Mucosa of descending colon (tissue), 3 donors: ENCODE measurements around the gene LRRC53. TPM values are rescaled to one million over a fixed set of nuclear protein-coding genes. Genes with fewer than 3 reads are reported as not detected.

Source experiments
- ATAC-seq: fragments of 200-7000 bp; cut with Tn5 transposase; one replicate; pipeline ENCODE4 v1.9.1; 2020; ENCODE audit warnings: mild to moderate bottlenecking, moderate library complexity
- DNase-seq, 3 donors: peaks; one replicate each; pipeline ENCODE4 v3.0.0-alpha.2; 2020
- H3K36me3 ChIP-seq: fragments of 200-600 bp; one replicate; pipeline ENCODE4 v1.8.0; 2021; ENCODE audit warnings: low read depth, mild to moderate bottlenecking
- H3K4me1 ChIP-seq: fragments of 200-600 bp; one replicate; pipeline ENCODE4 v1.8.0; 2021; ENCODE audit warnings: low read depth, mild to moderate bottlenecking
- H3K4me3 ChIP-seq: fragments of 200-600 bp; one replicate; pipeline ENCODE4 v1.8.0; 2021; ENCODE audit warnings: mild to moderate bottlenecking
- H3K9me3 ChIP-seq: fragments of 200-600 bp; one replicate; pipeline ENCODE4 v1.8.0; 2021; ENCODE audit warnings: mild to moderate bottlenecking
- CTCF ChIP-seq: fragments of 200-600 bp; IDR thresholded peaks from one replicate; pipeline ENCODE4 v1.8.0; 2022; ENCODE audit warnings: antibody characterized with exemption, mild to moderate bottlenecking
- intact Hi-C, 2 donors: fragments of 100-400 bp; cut with DNase I in 1 of 2; cut with micrococcal nuclease in 1 of 2; formaldehyde crosslinking; loops; one replicate each; pipeline versions ENCODE4 v1.11.0 to v1.11.1; 2022; cut with DNase I, micrococcal nuclease
- total RNA-seq, 3 donors: library from RNA; stranded (reverse); fragmentation: NEBNext Ultra II Directional in 2 of 3; extraction: Animal tissue kit (Norgen Biotek cat#: 25700) in 2 of 3; gene quantifications; one replicate each; pipeline versions ENCODE4 v1.2.1 to v1.2.4, GENCODE V29; 2021 to 2023
- donor health status: DM: no; HTN: no; CAD: no; lungs with moderate emphysema.
- donor health status: DM: no; HTN: no; CAD: no.
- donor health status: DM: no; HTN: yes; CAD: no.

LRRC53 gene
- total RNA-seq, 3 donors from 2014 or later: not detected

GRCh38 chr1:74471470-74471869, 40.9 kb downstream of the LRRC53 start:
- no peaks in the 10 kb centered on the region for H3K4me1 ChIP-seq
- no peak for TF ChIP-seq CTCF
- intact Hi-C loops: no loop called here
- ATAC-seq (no peak), DNase-seq (no peak)
- no peak overlapping the region for H3K4me3 ChIP-seq
- H3K9me3 ChIP-seq: no peaks in the 10 kb centered on the region
- no peaks in the 10 kb centered on the region for H3K36me3 ChIP-seq

DNA sequence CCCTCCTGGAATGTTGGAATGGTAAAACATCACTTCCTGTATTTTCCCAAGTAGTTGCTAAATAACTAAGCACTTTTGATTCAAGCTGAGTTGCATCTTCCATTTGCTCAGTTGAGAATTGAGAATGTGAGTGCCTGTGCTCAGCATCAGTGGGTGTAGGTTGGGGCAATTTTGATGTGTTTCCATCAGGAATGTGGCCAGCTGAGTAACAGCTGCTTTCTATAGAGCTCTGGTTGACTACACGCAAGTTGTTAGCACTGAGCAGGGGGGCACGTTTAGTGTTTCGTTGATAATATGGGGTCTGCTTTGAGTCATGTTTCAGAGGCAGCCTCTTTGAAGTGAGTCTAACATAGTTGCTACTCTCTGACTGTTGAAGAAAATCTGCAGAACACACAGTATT, 41.5 kb downstream of the LRRC53 start:
- ATAC-seq (no peak), DNase-seq (no peak)
- no peak for TF ChIP-seq CTCF
- intact Hi-C loops: no loop called here
- Histone ChIP-seq H3K36me3 (no peaks in the 10 kb centered on the region), H3K4me3 (no peak overlapping the region), H3K9me3 (no peaks in the 10 kb centered on the region), H3K4me1 (no peaks in the 10 kb centered on the region)

DNA sequence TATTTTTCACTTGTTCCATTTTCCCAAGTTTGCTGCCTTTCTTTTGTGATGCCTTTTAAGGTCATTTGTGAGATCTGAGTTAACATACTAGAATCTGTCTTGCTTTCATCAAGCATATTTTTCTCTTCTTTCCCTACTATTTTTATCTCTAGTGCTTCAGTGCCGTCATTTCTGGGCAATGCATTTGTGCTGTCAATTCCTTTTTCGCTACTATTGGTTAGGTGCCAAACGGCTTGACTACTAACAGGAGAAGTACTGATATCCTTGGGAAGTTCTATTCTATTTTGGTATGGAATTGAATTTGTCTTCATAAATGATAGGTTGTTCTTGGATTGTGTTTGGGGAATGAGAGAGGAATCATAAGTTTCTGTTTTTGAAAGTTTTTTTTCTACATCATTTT, 42.2 kb downstream of the LRRC53 start:
- Histone ChIP-seq H3K9me3 (no peaks in the 10 kb centered on the region), H3K4me3 (no peak overlapping the region), H3K4me1 (no peaks in the 10 kb centered on the region), H3K36me3 (no peaks in the 10 kb centered on the region)
- no peak for ATAC-seq
- no peak for TF ChIP-seq CTCF
- intact Hi-C loops: no loop called here
- DNase-seq: no peak

DNA sequence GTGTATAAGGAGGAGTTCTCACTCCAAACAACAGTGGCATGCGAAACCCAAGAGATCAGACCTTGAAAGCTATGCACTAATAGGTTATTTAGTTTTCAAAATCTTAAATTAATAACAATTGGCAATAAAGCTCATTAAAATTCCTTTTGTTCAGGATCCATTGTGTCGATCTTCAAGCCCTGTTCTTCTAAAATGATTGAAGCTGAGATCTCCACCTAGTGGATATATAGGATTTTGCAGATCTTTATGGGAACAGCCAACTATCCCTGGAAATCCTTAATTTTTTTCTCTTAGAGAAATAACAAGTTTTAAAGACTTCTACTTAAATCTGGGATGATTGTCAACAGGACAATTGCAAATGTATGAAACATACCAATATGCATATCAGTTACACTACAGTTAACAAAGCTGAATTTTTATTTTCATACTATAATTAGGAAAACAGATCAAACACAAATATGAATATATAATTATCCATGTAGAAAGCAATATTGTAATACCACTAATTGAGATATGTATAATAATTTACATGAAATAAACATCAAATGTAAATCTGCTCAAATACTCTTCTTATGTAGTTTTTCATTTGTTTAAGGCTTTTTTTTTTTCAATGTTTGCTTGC, 43.3 kb downstream of the LRRC53 start:
- no peaks in the 10 kb centered on the region for H3K9me3 ChIP-seq
- intact Hi-C loops: no loop called here
- no peak for ATAC-seq
- no peak for TF ChIP-seq CTCF
- no peak for DNase-seq
- no peaks in the 10 kb centered on the region for H3K36me3 ChIP-seq
- H3K4me1 ChIP-seq: no peaks in the 10 kb centered on the region
- no peak overlapping the region for H3K4me3 ChIP-seq

DNA sequence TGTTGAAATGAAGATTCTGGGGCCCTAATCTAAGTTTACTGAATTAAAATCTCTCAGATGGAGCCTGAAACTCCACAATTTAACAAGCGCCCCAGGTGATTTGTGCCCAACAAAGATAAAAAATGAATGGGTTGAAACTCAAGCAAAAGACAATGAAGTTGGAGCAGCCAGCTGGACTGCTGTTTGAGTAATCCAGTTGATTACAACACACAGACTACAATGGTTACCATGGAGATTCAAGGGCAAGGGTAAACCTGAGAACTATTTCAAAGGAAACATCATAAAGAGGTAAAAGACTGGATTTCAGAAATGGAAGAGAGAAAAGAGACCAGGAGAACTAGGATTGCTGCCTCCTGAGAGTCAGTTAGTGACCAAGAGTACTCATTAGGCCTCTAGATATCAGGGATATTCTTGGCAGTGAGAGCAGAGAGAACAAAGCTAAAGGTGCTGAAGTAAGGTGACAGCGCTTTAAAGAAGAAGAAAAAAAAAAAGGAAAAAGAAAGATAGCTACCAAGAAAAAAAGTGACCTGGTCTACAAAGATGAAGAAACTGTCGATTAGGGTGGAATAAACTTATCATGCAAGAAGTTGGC, 44.5 kb downstream of the LRRC53 start:
- no peak for DNase-seq
- intact Hi-C loops: no loop called here
- H3K4me1 ChIP-seq: no peaks in the 10 kb centered on the region
- no peaks in the 10 kb centered on the region for H3K36me3 ChIP-seq
- no peak for ATAC-seq
- H3K4me3 ChIP-seq: no peak overlapping the region
- H3K9me3 ChIP-seq: no peaks in the 10 kb centered on the region
- no peak for TF ChIP-seq CTCF
